CD14-positive monocyte (primary cell): ENCODE measurements around the gene STAMBPL1. TPM values are rescaled to one million over a fixed set of nuclear protein-coding genes. Genes with fewer than 3 reads are reported as not detected.

Experiments used
- DNase-seq, 3 donors: peaks; one replicate each; pipeline ENCODE4 v3.0.0-alpha.2; 2011 to 2022
- H2AFZ ChIP-seq: 2 replicates; pipeline ENCODE4 v1.6.0; 2012; ENCODE audit warnings: mild to moderate bottlenecking, low read depth, low read length, inconsistent platforms; ENCODE audit not compliant: insufficient read depth, poor library complexity, severe bottlenecking
- H3K27ac ChIP-seq, 2 donors: 1 replicate in 1 of 2; 2 replicates in 1 of 2; pipeline ENCODE4 v1.5.1; 2012 to 2013; ENCODE audit warnings: low read length in 2 of 2, control low read depth in 1 of 2, inconsistent platforms in 1 of 2, low read depth in 1 of 2, mild to moderate bottlenecking in 1 of 2
- H3K27me3 ChIP-seq, 2 donors: one replicate each; pipeline versions ENCODE4 v1.6.0 to v1.6.1; 2011 to 2013; ENCODE audit warnings: low read length in 2 of 2; ENCODE audit not compliant: control insufficient read depth in 2 of 2, insufficient read depth in 2 of 2
- H3K36me3 ChIP-seq, 2 donors: replicated peaks in 1 of 2; 1 replicate in 1 of 2; 2 replicates in 1 of 2; pipeline versions ENCODE4 v1.5.1 to v1.6.1; 2012 to 2013; ENCODE audit warnings: low read length in 2 of 2, control low read depth in 1 of 2, inconsistent platforms in 1 of 2, mild to moderate bottlenecking in 1 of 2; ENCODE audit not compliant: insufficient read depth in 2 of 2, control insufficient read depth in 1 of 2
- H3K4me1 ChIP-seq, 2 donors: 1 replicate in 1 of 2; 2 replicates in 1 of 2; pipeline versions ENCODE4 v1.5.1 to v1.6.1; 2012 to 2013; ENCODE audit warnings: low read length in 2 of 2, control low read depth in 1 of 2, inconsistent platforms in 1 of 2, mild to moderate bottlenecking in 1 of 2, moderate library complexity in 1 of 2; ENCODE audit not compliant: insufficient read depth in 2 of 2, control insufficient read depth in 1 of 2
- H3K4me2 ChIP-seq: replicated peaks from 2 replicates; pipeline ENCODE3; 2012; ENCODE audit warnings: low read length, moderate library complexity, mild to moderate bottlenecking; ENCODE audit not compliant: poor library complexity, severe bottlenecking; ENCODE audit errors: extremely low read depth
- H3K4me3 ChIP-seq, 3 experiments: fragments of 200-600 bp in 1 of 3; sonication (generic) in 1 of 3; replicated peaks in 1 of 3; 1 replicate in 2 of 3; 2 replicates in 1 of 3; pipeline ENCODE4 v1.5.1; 2011 to 2013; ENCODE audit warnings: low read length in 3 of 3, mild to moderate bottlenecking in 3 of 3, control low read depth in 2 of 3, low read depth in 2 of 3, inconsistent platforms in 1 of 3, moderate library complexity in 1 of 3
- H3K79me2 ChIP-seq: 2 replicates; pipeline ENCODE4 v1.6.0; 2012; ENCODE audit warnings: mild to moderate bottlenecking, control low read depth, inconsistent platforms, low read length, moderate library complexity; ENCODE audit not compliant: insufficient read depth
- H3K9ac ChIP-seq: 2 replicates; pipeline ENCODE4 v1.6.0; 2017; ENCODE audit warnings: low read length, mild to moderate bottlenecking; ENCODE audit not compliant: insufficient read depth, poor library complexity, severe bottlenecking
- H3K9me3 ChIP-seq, 2 donors: replicated peaks in 1 of 2; 1 replicate in 1 of 2; 2 replicates in 1 of 2; pipeline versions ENCODE4 v1.5.1 to v1.6.1; 2012 to 2013; ENCODE audit warnings: low read length in 2 of 2, control low read depth in 1 of 2; ENCODE audit not compliant: control insufficient read depth in 1 of 2, insufficient read depth in 1 of 2
- H4K20me1 ChIP-seq: 2 replicates; pipeline ENCODE4 v1.6.0; 2012; ENCODE audit warnings: mild to moderate bottlenecking, low read length, control low read depth, moderate library complexity; ENCODE audit not compliant: insufficient read depth
- H3K27ac Mint-ChIP-seq, 7 donors: one replicate each; pipeline ENCODE4 v1.8.0; 2020; ENCODE audit warnings: mild to moderate bottlenecking in 7 of 7, mixed read lengths in 7 of 7, moderate library complexity in 6 of 7, inconsistent platforms in 2 of 7
- H3K27me3 Mint-ChIP-seq, 3 donors: one replicate each; pipeline ENCODE4 v1.8.0; 2021 to 2022; ENCODE audit warnings: low read depth in 3 of 3, mild to moderate bottlenecking in 3 of 3, mixed read lengths in 3 of 3, moderate library complexity in 3 of 3, inconsistent platforms in 1 of 3
- H3K36me3 Mint-ChIP-seq, 2 donors: one replicate each; pipeline ENCODE4 v1.8.0; 2020; ENCODE audit warnings: mixed read lengths in 2 of 2, inconsistent platforms in 1 of 2, mild to moderate bottlenecking in 1 of 2
- H3K4me1 Mint-ChIP-seq: one replicate; pipeline ENCODE4 v1.8.0; 2020; ENCODE audit warnings: mild to moderate bottlenecking, mixed read lengths
- H3K4me3 Mint-ChIP-seq, 2 donors: one replicate each; pipeline ENCODE4 v1.8.0; 2020; ENCODE audit warnings: mild to moderate bottlenecking in 2 of 2, mixed read lengths in 2 of 2, moderate library complexity in 1 of 2
- H3K9me3 Mint-ChIP-seq, 7 donors: one replicate each; pipeline ENCODE4 v1.8.0; 2020 to 2022; ENCODE audit warnings: mixed read lengths in 7 of 7, mild to moderate bottlenecking in 6 of 7, moderate library complexity in 6 of 7, inconsistent platforms in 2 of 7
- CTCF ChIP-seq: fragments of 200-600 bp; IDR thresholded peaks from one replicate; pipeline ENCODE4 v1.8.0; 2022; ENCODE audit warnings: antibody characterized with exemption, mild to moderate bottlenecking
- WGBS: methylation state at CpG from one replicate; pipeline ENCODE4 v1.1.5; 2013; ENCODE audit warnings: missing lambda C conversion rate; ENCODE audit not compliant: insufficient coverage; 5-methylcytosine and 5-hydroxymethylcytosine counted together
- intact Hi-C, 2 donors: fragments of 100-400 bp; cut with micrococcal nuclease; formaldehyde crosslinking; loops; one replicate each; pipeline versions ENCODE4 v1.15.0 to v1.15.1; 2023
- polyA plus RNA-seq, 3 donors: library from polyadenylated mRNA; depleted of rRNA in 1 of 3; unstranded in 2 of 3; stranded (reverse) in 1 of 3; fragments of 300-500 nt in 2 of 3; fragments of >200 nt in 1 of 3; fragmentation: Illumina TruSeq in 2 of 3; gene quantifications; 1 replicate in 2 of 3; 2 replicates in 1 of 3; pipeline ENCODE4 v1.2.3, GENCODE V29; 2012 to 2021

Gene STAMBPL1
- polyA plus RNA-seq, 3 donors = 0.07 to 1.5 (median 0.10) TPM

- H3K27ac Mint-ChIP-seq = peak overlapping the region in 3 of 7 donors; percentile 2 to 20 (median 14)
- intact Hi-C loops = loop anchor here in 1 of 2 donors (10.0 kb wide), 1 partner anchor 357 kb away; no protein-coding TSS in a partner anchor
- H3K9me3 Mint-ChIP-seq = no peaks in the 10 kb centered on the region
- H3K36me3 Mint-ChIP-seq = no peaks in the 10 kb centered on the region
- Histone ChIP-seq H3K79me2 (no peaks in the 10 kb centered on the region), H3K27me3 (no peaks in the 10 kb centered on the region), H2AFZ (no peak overlapping the region), H3K4me3 (peak overlapping the region in 1 of 3 experiments; percentile 25), H3K27ac (peak overlapping the region in 1 of 2 donors; percentile 26), H3K9ac (no peak overlapping the region), H4K20me1 (no peaks in the 10 kb centered on the region), H3K4me2 (peak overlapping the region; percentile 9), H3K4me1 (peaks cover 51 to 66% of the 10 kb centered on the region in 2 donors), H3K36me3 (no peaks in the 10 kb centered on the region), H3K9me3 (no peaks in the 10 kb centered on the region)
- TF ChIP-seq CTCF = no peak
- no peak for DNase-seq
- H3K4me1 Mint-ChIP-seq = peaks cover 72% of the 10 kb centered on the region
- H3K4me3 Mint-ChIP-seq = no peak overlapping the region
- peaks cover 0 to 4% (median 1%) of the 10 kb centered on the region in 3 donors for H3K27me3 Mint-ChIP-seq
Measured at GRCh38 chr10:88857831-88858230, 22.2 kb upstream of the STAMBPL1 start.

- TF ChIP-seq CTCF = no peak
- no peak overlapping the region for H2AFZ ChIP-seq
- H4K20me1 ChIP-seq = no peaks in the 10 kb centered on the region
- no peak overlapping the region for H3K4me2 ChIP-seq
- H3K79me2 ChIP-seq = no peaks in the 10 kb centered on the region
- H3K36me3 ChIP-seq = no peaks in the 10 kb centered on the region
- Mint-ChIP-seq H3K9me3 (peaks cover 0 to 1% (median 0%) of the 10 kb centered on the region in 7 donors), H3K36me3 (no peaks in the 10 kb centered on the region), H3K27ac (peak overlapping the region in 1 of 7 donors; percentile 31), H3K4me1 (peaks cover 65% of the 10 kb centered on the region), H3K4me3 (no peak overlapping the region), H3K27me3 (peaks cover 0 to 4% (median 1%) of the 10 kb centered on the region in 3 donors)
- H3K4me1 ChIP-seq = peaks cover 47 to 59% of the 10 kb centered on the region in 2 donors
- peak in 2 of 3 donors; percentile 53 to 72 for DNase-seq
- no CpG with 5 or more reads among the region's 2 CpGs for WGBS
- H3K27me3 ChIP-seq = no peaks in the 10 kb centered on the region
- no peak overlapping the region for H3K9ac ChIP-seq
- H3K27ac ChIP-seq = peak overlapping the region in 1 of 2 donors; percentile 26
- intact Hi-C loops = loop anchor here in 1 of 2 donors (10.0 kb wide), 1 partner anchor 356 kb away; no protein-coding TSS in a partner anchor
- no peaks in the 10 kb centered on the region for H3K9me3 ChIP-seq
- H3K4me3 ChIP-seq = no peak overlapping the region
Measured at GRCh38 chr10:88858491-88858890, 21.6 kb upstream of the STAMBPL1 start.
